Sigmoid colon (tissue), 4 donors: ENCODE measurements around the gene ZNF319.

Experiments used
- EP300 ChIP-seq, 4 donors: sonication (generic); formaldehyde crosslinking; IDR thresholded peaks; one replicate each; pipeline ENCODE4 v1.6.1; 2017; ENCODE audit warnings: antibody characterized with exemption in 4 of 4
- POLR2A ChIP-seq, 2 donors: fragments of 450-650 bp; IDR thresholded peaks; one replicate each; pipeline ENCODE4 v1.6.1; 2016; ENCODE audit warnings: antibody characterized with exemption in 2 of 2, mild to moderate bottlenecking in 2 of 2, moderate library complexity in 2 of 2
- POLR2AphosphoS5 ChIP-seq, 4 donors: sonication (generic); formaldehyde crosslinking; IDR thresholded peaks; one replicate each; pipeline ENCODE4 v1.6.1; 2017; ENCODE audit warnings: antibody characterized with exemption in 4 of 4
- TF ChIP-seq, protein P1 (sequence below), 4 experiments: fragments of 450-650 bp in 3 of 4; fragments of 200-600 bp in 1 of 4; IDR thresholded peaks; one replicate each; pipeline ENCODE4 v1.5.1; 2016 to 2019; ENCODE audit warnings: antibody characterized with exemption in 4 of 4, mild to moderate bottlenecking in 3 of 4, moderate library complexity in 2 of 4

DNA sequence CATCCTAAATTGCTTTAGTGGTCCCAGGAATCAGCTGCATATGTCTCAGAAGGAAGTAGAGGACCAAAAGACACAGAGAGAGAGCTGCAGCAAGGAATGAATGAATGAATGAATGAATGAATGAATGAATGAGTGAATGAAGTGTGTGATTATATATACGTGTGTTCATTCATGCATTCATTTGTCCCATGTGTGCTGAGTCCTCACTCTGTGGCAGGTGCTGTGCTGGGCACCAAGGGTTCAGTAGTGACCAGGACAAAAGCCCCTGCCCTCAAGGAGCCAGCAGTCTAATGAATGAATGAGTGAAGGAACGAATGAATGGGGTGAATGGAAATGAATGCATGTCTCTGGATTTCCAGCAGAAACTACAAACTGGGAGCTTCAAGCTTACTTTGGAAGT lies 38.9 kb downstream of the ZNF319 start:
- TF ChIP-seq POLR2A (IDR thresholded peaks at IDR 0.05) (no peak), EP300 (IDR thresholded peaks at IDR 0.05) (no peak), POLR2AphosphoS5 (IDR thresholded peaks at IDR 0.05) (no peak)
- TF ChIP-seq, protein P1, sequence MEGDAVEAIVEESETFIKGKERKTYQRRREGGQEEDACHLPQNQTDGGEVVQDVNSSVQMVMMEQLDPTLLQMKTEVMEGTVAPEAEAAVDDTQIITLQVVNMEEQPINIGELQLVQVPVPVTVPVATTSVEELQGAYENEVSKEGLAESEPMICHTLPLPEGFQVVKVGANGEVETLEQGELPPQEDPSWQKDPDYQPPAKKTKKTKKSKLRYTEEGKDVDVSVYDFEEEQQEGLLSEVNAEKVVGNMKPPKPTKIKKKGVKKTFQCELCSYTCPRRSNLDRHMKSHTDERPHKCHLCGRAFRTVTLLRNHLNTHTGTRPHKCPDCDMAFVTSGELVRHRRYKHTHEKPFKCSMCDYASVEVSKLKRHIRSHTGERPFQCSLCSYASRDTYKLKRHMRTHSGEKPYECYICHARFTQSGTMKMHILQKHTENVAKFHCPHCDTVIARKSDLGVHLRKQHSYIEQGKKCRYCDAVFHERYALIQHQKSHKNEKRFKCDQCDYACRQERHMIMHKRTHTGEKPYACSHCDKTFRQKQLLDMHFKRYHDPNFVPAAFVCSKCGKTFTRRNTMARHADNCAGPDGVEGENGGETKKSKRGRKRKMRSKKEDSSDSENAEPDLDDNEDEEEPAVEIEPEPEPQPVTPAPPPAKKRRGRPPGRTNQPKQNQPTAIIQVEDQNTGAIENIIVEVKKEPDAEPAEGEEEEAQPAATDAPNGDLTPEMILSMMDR (IDR thresholded peaks at IDR 0.05): no peak
